ENCODE data around the gene CDC16.
A peak's percentile ranks its signal among the peaks of the same experiment; 100 is the strongest.
"Not testable (repeated sequence)": the region's sequence is repeated elsewhere in the genome, so short reads cannot be mapped to it uniquely, and the experiment has no call there.

CDC16 gene

GRCh38 chr13:114234645-114235421 lies at the start of gene CDC16:
TSS of gene CDC16 (plus strand) at chr13:114234897. CDS start at chr13:114235085, 188 bp downstream.
- ChIA-PET CTCF (interaction anchor here (1.2 kb wide), 1 partner anchor 356 kb away, joined by 3 read pairs; no protein-coding TSS in a partner anchor), POLR2A (no interaction called here)
- no peak for TF ChIP-seq CTCF (IDR thresholded peaks at IDR 0.05; ENCODE audit: control extremely low read depth, extremely low read depth, low read depth, missing control alignments)
- peak; percentile 94 for DNase-seq (ENCODE audit: extremely low spot score)

GRCh38 chr13:114185182-114185971 lies 49.3 kb upstream of the CDC16 start:
- DNase-seq (ENCODE audit: extremely low spot score): no peak
- no peak for TF ChIP-seq CTCF (IDR thresholded peaks at IDR 0.05; ENCODE audit: control extremely low read depth, extremely low read depth, low read depth, missing control alignments)
- POLR2A ChIA-PET: no interaction called here
- CTCF ChIA-PET: interaction anchor here (0.7 to 2.7 kb wide), 2 partner anchors 11 to 21 kb away, joined by 3 to 14 read pairs; no protein-coding TSS in a partner anchor

GRCh38 chr13:114194853-114195252 lies 39.8 kb upstream of the CDC16 start:
- ChIA-PET CTCF (no interaction called here), POLR2A (no interaction called here)
- TF ChIP-seq CTCF (IDR thresholded peaks at IDR 0.05; ENCODE audit: control extremely low read depth, extremely low read depth, low read depth, missing control alignments): no peak
- no peak for DNase-seq (ENCODE audit: extremely low spot score)

- ChIA-PET CTCF (interaction anchor here (1.2 to 1.4 kb wide), 2 partner anchors 10 to 34 kb away, joined by 3 read pairs; no protein-coding TSS in a partner anchor), POLR2A (no interaction called here)
- TF ChIP-seq CTCF (IDR thresholded peaks at IDR 0.05; ENCODE audit: control extremely low read depth, extremely low read depth, low read depth, missing control alignments): no peak
- DNase-seq (ENCODE audit: extremely low spot score): no peak
Observed at GRCh38 chr13:114196629-114197028, 38.1 kb upstream of the CDC16 start.

- POLR2A ChIA-PET: no interaction called here
- TF ChIP-seq CTCF (IDR thresholded peaks at IDR 0.05; ENCODE audit: control extremely low read depth, extremely low read depth, low read depth, missing control alignments): no peak
- CTCF ChIA-PET: no interaction called here
- DNase-seq (ENCODE audit: extremely low spot score): no peak
Observed at GRCh38 chr13:114198556-114198955, 36.1 kb upstream of the CDC16 start.

GRCh38 chr13:114199526-114199925 lies 35.2 kb upstream of the CDC16 start:
- CTCF ChIA-PET; DNase-seq (ENCODE audit: extremely low spot score); POLR2A ChIA-PET: not testable (repeated sequence)

- TF ChIP-seq CTCF (IDR thresholded peaks at IDR 0.05; ENCODE audit: control extremely low read depth, extremely low read depth, low read depth, missing control alignments): no peak
- ChIA-PET CTCF (no interaction called here), POLR2A (no interaction called here)
- no peak for DNase-seq (ENCODE audit: extremely low spot score)
Observed at GRCh38 chr13:114199954-114200353, 34.7 kb upstream of the CDC16 start.
